WTC11 (cell line): ENCODE measurements around the gene C10orf67. TPM values are rescaled to one million over a fixed set of nuclear protein-coding genes. Genes with fewer than 3 reads are reported as not detected.
A peak's percentile ranks its signal among the peaks of the same experiment; 100 is the strongest.

Source experiments
- ATAC-seq: fragments of 200-7000 bp; cut with Tn5 transposase; 2 replicates; pipeline ENCODE4 v1.10.0; 2021; ENCODE audit warnings: mild to moderate bottlenecking, moderate library complexity
- CTCF ChIA-PET: fragments of 300-600 bp; sonication (Branson Sonifier 250); formaldehyde crosslinking; loops from one replicate; lab custom pipeline; 2021; ENCODE audit warnings: antibody characterized with exemption; lab: Charles Lee
- POLR2A ChIA-PET: fragments of 350-600 bp; sonication (Branson Sonifier 250); formaldehyde crosslinking; loops from one replicate; lab custom pipeline; 2021; ENCODE audit warnings: antibody characterized with exemption; lab: Charles Lee
- DNase-seq: peaks from one replicate; pipeline ENCODE4 v3.0.0; 2021; ENCODE audit warnings: low spot score
- H3K27ac Mint-ChIP-seq: 2 replicates; pipeline ENCODE4 v1.8.0; 2021; ENCODE audit warnings: mixed read lengths
- H3K27me3 Mint-ChIP-seq: 2 replicates; pipeline ENCODE4 v1.8.0; 2021; ENCODE audit warnings: low read depth, mild to moderate bottlenecking, moderate library complexity, mixed read lengths
- H3K36me3 Mint-ChIP-seq: 2 replicates; pipeline ENCODE4 v1.8.0; 2021; ENCODE audit warnings: mixed read lengths
- H3K4me1 Mint-ChIP-seq: 2 replicates; pipeline ENCODE4 v1.8.0; 2022; ENCODE audit warnings: mixed read lengths
- H3K4me3 Mint-ChIP-seq: 2 replicates; pipeline ENCODE4 v1.8.0; 2021; ENCODE audit warnings: mild to moderate bottlenecking, moderate library complexity, mixed read lengths
- H3K9me3 Mint-ChIP-seq: 2 replicates; pipeline ENCODE4 v1.8.0; 2021; ENCODE audit warnings: mixed read lengths
- CDX4 ChIP-seq: fragments of 250-450 bp; sonication (Bioruptor Pico); IDR thresholded peaks from 2 replicates; pipeline ENCODE4 v1.9.0; 2021; ENCODE audit warnings: moderate library complexity, mild to moderate bottlenecking, inconsistent platforms, borderline replicate concordance
- CREM ChIP-seq: sonication (generic); formaldehyde crosslinking; IDR thresholded peaks from 2 replicates; pipeline ENCODE4 v1.8.1; 2022; ENCODE audit warnings: mild to moderate bottlenecking, missing genetic modification reagents, moderate library complexity
- CTCF ChIP-seq: fragments of 200-600 bp; IDR thresholded peaks from 2 replicates; pipeline ENCODE4 v1.8.0; 2022; ENCODE audit warnings: antibody characterized with exemption
- FOXK1 ChIP-seq: sonication (generic); formaldehyde crosslinking; IDR thresholded peaks from 2 replicates; pipeline ENCODE4 v1.8.0; 2022; ENCODE audit warnings: mild to moderate bottlenecking, moderate library complexity, missing genetic modification reagents
- GTF2I ChIP-seq: fragments of 250-450 bp; sonication (Bioruptor Pico); conservative IDR thresholded peaks from 2 replicates; pipeline ENCODE4 v1.4.0; 2021; ENCODE audit warnings: mild to moderate bottlenecking
- HMGA2 ChIP-seq: fragments of 250-450 bp; sonication (Bioruptor Pico); IDR thresholded peaks from 2 replicates; pipeline ENCODE4 v1.4.0; 2021; ENCODE audit warnings: mild to moderate bottlenecking, moderate library complexity
- MXD4 ChIP-seq: fragments of 250-450 bp; sonication (Bioruptor Pico); IDR thresholded peaks from 2 replicates; pipeline ENCODE4 v1.8.0; 2021; ENCODE audit warnings: mild to moderate bottlenecking, moderate library complexity, borderline replicate concordance
- NR2C2 ChIP-seq: sonication (generic); formaldehyde crosslinking; IDR thresholded peaks from 2 replicates; pipeline ENCODE4 v1.8.0; 2022; ENCODE audit warnings: mild to moderate bottlenecking, missing genetic modification reagents
- TCF7 ChIP-seq: sonication (generic); formaldehyde crosslinking; IDR thresholded peaks from 2 replicates; pipeline ENCODE4 v1.8.0; 2022; ENCODE audit warnings: mild to moderate bottlenecking, low read depth, missing genetic modification reagents, moderate library complexity
- TP53 ChIP-seq: sonication (generic); formaldehyde crosslinking; IDR thresholded peaks from 2 replicates; pipeline ENCODE4 v1.8.1; 2023; ENCODE audit warnings: mild to moderate bottlenecking, missing genetic modification reagents
- USF2 ChIP-seq: sonication (generic); formaldehyde crosslinking; IDR thresholded peaks from 2 replicates; pipeline ENCODE4 v1.8.1; 2023; ENCODE audit warnings: mild to moderate bottlenecking, missing genetic modification reagents, moderate library complexity
- ZBTB43 ChIP-seq: sonication (generic); formaldehyde crosslinking; IDR thresholded peaks from 2 replicates; pipeline ENCODE4 v1.8.1; 2023; ENCODE audit warnings: mild to moderate bottlenecking, missing genetic modification reagents
- ZNF219 ChIP-seq: sonication (generic); formaldehyde crosslinking; IDR thresholded peaks from 2 replicates; pipeline ENCODE4 v1.8.0; 2023; ENCODE audit warnings: missing genetic modification reagents, mild to moderate bottlenecking, borderline replicate concordance
- ZNF232 ChIP-seq: sonication (generic); formaldehyde crosslinking; IDR thresholded peaks from 2 replicates; pipeline ENCODE4 v1.8.0; 2022; ENCODE audit warnings: mild to moderate bottlenecking, missing genetic modification reagents
- ZNF281 ChIP-seq: sonication (generic); formaldehyde crosslinking; IDR thresholded peaks from 2 replicates; pipeline ENCODE4 v1.8.0; 2023; ENCODE audit warnings: mild to moderate bottlenecking, missing genetic modification reagents
- total RNA-seq: library from RNA; stranded (reverse); gene quantifications from 3 replicates; pipeline ENCODE4 v1.2.3, GENCODE V29; 2021

The C10orf67 gene
- total RNA-seq, 1 experiment from 2014 or later: not detected

GRCh38 chr10:23194471-23194965 is 150.1 kb downstream of the C10orf67 start (continued):
- TF ChIP-seq ZBTB43 (CRISPR knock-in tag) (no peak), USF2 (CRISPR knock-in tag) (no peak), ZNF219 (CRISPR knock-in tag) (no peak)

GRCh38 chr10:23193435-23194074 is 151.0 kb downstream of the C10orf67 start:
- DNase-seq: no peak
- ChIA-PET CTCF (interaction anchor here (0.7 to 2.2 kb wide), 5 partner anchors 8 to 100 kb away, joined by 3 to 21 read pairs (median 7); no protein-coding TSS in a partner anchor), POLR2A (interaction anchor here (0.6 to 0.7 kb wide), 2 partner anchors 15 to 1373 kb away, joined by 3 to 4 read pairs; no protein-coding TSS in a partner anchor)
- Mint-ChIP-seq H3K4me1 (peaks cover 44% of the 10 kb centered on the region), H3K27me3 (peaks cover 98% of the 10 kb centered on the region), H3K4me3 (peak overlapping the region; percentile 51), H3K9me3 (no peaks in the 10 kb centered on the region), H3K36me3 (no peaks in the 10 kb centered on the region), H3K27ac (no peak overlapping the region)
- ATAC-seq: no peak
- no peak for TF ChIP-seq ZNF281 (CRISPR knock-in tag)

GRCh38 chr10:23192712-23193434 is 151.7 kb downstream of the C10orf67 start:
- H3K27me3 Mint-ChIP-seq: peaks cover 98% of the 10 kb centered on the region
- ATAC-seq (peak; percentile 52), DNase-seq (peak; percentile 64)
- CTCF ChIA-PET: interaction anchor here (0.5 to 2.2 kb wide), 9 partner anchors 9 to 459 kb away, joined by 3 to 21 read pairs (median 3); no protein-coding TSS in a partner anchor
- no peaks in the 10 kb centered on the region for H3K9me3 Mint-ChIP-seq
- POLR2A ChIA-PET: interaction anchor here (0.6 to 0.7 kb wide), 2 partner anchors 15 to 1374 kb away, joined by 3 to 4 read pairs; no protein-coding TSS in a partner anchor
- H3K36me3 Mint-ChIP-seq: no peaks in the 10 kb centered on the region
- H3K27ac Mint-ChIP-seq: no peak overlapping the region
- H3K4me3 Mint-ChIP-seq: peak overlapping the region; percentile 65
- peaks cover 40% of the 10 kb centered on the region for H3K4me1 Mint-ChIP-seq
- TF ChIP-seq HMGA2 (CRISPR knock-in tag) (no peak), TCF7 (no peak), NR2C2 (CRISPR knock-in tag) (no peak), TP53 (CRISPR knock-in tag) (0 out of 2 replicates have a peak, but pooled peaks have one; percentile 49), FOXK1 (CRISPR knock-in tag) (0 out of 2 replicates have a peak, but pooled peaks have one; percentile 42), ZNF219 (CRISPR knock-in tag) (no peak), CREM (CRISPR knock-in tag) (peak; percentile 38; the same call in 1 of the 2 replicates), CTCF (no peak), GTF2I (CRISPR knock-in tag) (no peak), ZNF232 (CRISPR knock-in tag) (no peak), USF2 (CRISPR knock-in tag) (no peak), MXD4 (CRISPR knock-in tag) (no peak), CDX4 (CRISPR knock-in tag) (no peak), ZNF281 (CRISPR knock-in tag) (no peak)
